ENCODE results near the gene PEX11A.

PEX11A gene

GRCh38 chr15:89666858-89667705 is 23.5 kb downstream of the PEX11A start:
- DNase-seq (ENCODE audit: extremely low read depth, low read depth): no peak
- no peak for TF ChIP-seq CTCF (IDR thresholded peaks at IDR 0.05; ENCODE audit: low read depth, low read length, missing control alignments)
- H3K4me3 ChIP-seq (replicated peaks; ENCODE audit: low read depth, low read length): no peak overlapping the region

GRCh38 chr15:89666184-89666857 is 24.2 kb downstream of the PEX11A start:
- TF ChIP-seq CTCF (IDR thresholded peaks at IDR 0.05; ENCODE audit: low read depth, low read length, missing control alignments): no peak
- no peak for DNase-seq (ENCODE audit: extremely low read depth, low read depth)
- peak overlapping the region; percentile 30 for H3K4me3 ChIP-seq (replicated peaks; ENCODE audit: low read depth, low read length)

- H3K4me3 ChIP-seq (replicated peaks; ENCODE audit: low read depth, low read length): peak overlapping the region; percentile 30
- no peak for DNase-seq (ENCODE audit: extremely low read depth, low read depth)
- TF ChIP-seq CTCF (IDR thresholded peaks at IDR 0.05; ENCODE audit: low read depth, low read length, missing control alignments): no peak
Measured at GRCh38 chr15:89665449-89666181, 24.9 kb downstream of the PEX11A start.

- H3K4me3 ChIP-seq (replicated peaks; ENCODE audit: low read depth, low read length): peak overlapping the region; percentile 30
- no peak for DNase-seq (ENCODE audit: extremely low read depth, low read depth)
- no peak for TF ChIP-seq CTCF (IDR thresholded peaks at IDR 0.05; ENCODE audit: low read depth, low read length, missing control alignments)
Measured at GRCh38 chr15:89664441-89665350, 25.9 kb downstream of the PEX11A start.

- DNase-seq (ENCODE audit: extremely low read depth, low read depth): peak; percentile 92
- no peak for TF ChIP-seq CTCF (IDR thresholded peaks at IDR 0.05; ENCODE audit: low read depth, low read length, missing control alignments)
Measured at GRCh38 chr15:89662893-89663626, 27.5 kb downstream of the PEX11A start.

More at GRCh38 chr15:89662893-89663626, 27.5 kb downstream of the PEX11A start:
- peak overlapping the region; percentile 38 for H3K4me3 ChIP-seq (replicated peaks; ENCODE audit: low read depth, low read length)
